ENCODE measurements around the gene TCFL5. TPM values are rescaled to one million over a fixed set of nuclear protein-coding genes. Genes with fewer than 3 reads are reported as not detected.

TCFL5 gene
- total RNA-seq, 1 experiment from 2014 or later, result 23.0 TPM

- no peak for DNase-seq (ENCODE audit: low spot score)
- in situ Hi-C loops (cut with HindIII; ENCODE audit: low sequenced_read_pairs), result no loop called here
Observed at GRCh38 chr20:62828051-62828450, 33.6 kb downstream of the TCFL5 start.

- no peak for DNase-seq (ENCODE audit: low spot score)
- in situ Hi-C loops (cut with HindIII; ENCODE audit: low sequenced_read_pairs), result no loop called here
Observed at GRCh38 chr20:62827311-62828038, 34.1 kb downstream of the TCFL5 start.

- in situ Hi-C loops (cut with HindIII; ENCODE audit: low sequenced_read_pairs), result no loop called here
- no peak for DNase-seq (ENCODE audit: low spot score)
Observed at GRCh38 chr20:62826646-62827310, 34.8 kb downstream of the TCFL5 start.

GRCh38 chr20:62825986-62826645 lies 35.5 kb downstream of the TCFL5 start:
- no peak for DNase-seq (ENCODE audit: low spot score)
- in situ Hi-C loops (cut with HindIII; ENCODE audit: low sequenced_read_pairs), result no loop called here

- DNase-seq (ENCODE audit: low spot score), result no peak
- in situ Hi-C loops (cut with HindIII; ENCODE audit: low sequenced_read_pairs), result no loop called here
Observed at GRCh38 chr20:62825333-62825985, 36.2 kb downstream of the TCFL5 start.

- in situ Hi-C loops (cut with HindIII; ENCODE audit: low sequenced_read_pairs), result no loop called here
- no peak for DNase-seq (ENCODE audit: low spot score)
Observed at GRCh38 chr20:62824476-62825332, 36.9 kb downstream of the TCFL5 start.

- DNase-seq (ENCODE audit: low spot score), result no peak
- in situ Hi-C loops (cut with HindIII; ENCODE audit: low sequenced_read_pairs), result no loop called here
Observed at GRCh38 chr20:62823688-62824475, 37.7 kb downstream of the TCFL5 start.

GRCh38 chr20:62822788-62823651 lies 38.6 kb downstream of the TCFL5 start:
- DNase-seq (ENCODE audit: low spot score), result peak; percentile 35
- in situ Hi-C loops (cut with HindIII; ENCODE audit: low sequenced_read_pairs), result no loop called here

GRCh38 chr20:62822239-62822787 lies 39.3 kb downstream of the TCFL5 start:
- in situ Hi-C loops (cut with HindIII; ENCODE audit: low sequenced_read_pairs), result no loop called here
- DNase-seq (ENCODE audit: low spot score), result no peak

- DNase-seq (ENCODE audit: low spot score), result no peak
- in situ Hi-C loops (cut with HindIII; ENCODE audit: low sequenced_read_pairs), result no loop called here
Observed at GRCh38 chr20:62821726-62822210, 39.9 kb downstream of the TCFL5 start.

GRCh38 chr20:62820962-62821725 lies 40.5 kb downstream of the TCFL5 start:
- in situ Hi-C loops (cut with HindIII; ENCODE audit: low sequenced_read_pairs), result no loop called here
- no peak for DNase-seq (ENCODE audit: low spot score)

- no peak for DNase-seq (ENCODE audit: low spot score)
- in situ Hi-C loops (cut with HindIII; ENCODE audit: low sequenced_read_pairs), result no loop called here
Observed at GRCh38 chr20:62820208-62820961, 41.2 kb downstream of the TCFL5 start.

- DNase-seq (ENCODE audit: low spot score), result no peak
- in situ Hi-C loops (cut with HindIII; ENCODE audit: low sequenced_read_pairs), result no loop called here
Observed at GRCh38 chr20:62819494-62820174, 42.0 kb downstream of the TCFL5 start.

- DNase-seq (ENCODE audit: low spot score), result peak; percentile 39
- in situ Hi-C loops (cut with HindIII; ENCODE audit: low sequenced_read_pairs), result no loop called here
Observed at GRCh38 chr20:62818592-62819493, 42.8 kb downstream of the TCFL5 start.
